Kidney (tissue), 14 donors: Measurements from ENCODE around the gene SPC25. TPM values are rescaled to one million over a fixed set of nuclear protein-coding genes. Genes with fewer than 3 reads are reported as not detected.

Source experiments
- DNase-seq, 5 donors: peaks; one replicate each; pipeline ENCODE4 v3.0.0-alpha.2; 2013 to 2020
- FAIRE-seq: peaks from 2 replicates; lab custom pipeline; 2012; peaks lifted over from hg19 to GRCh38; lab: Jason Lieb, UNC
- H3K27ac ChIP-seq, 2 donors: one replicate each; pipeline ENCODE4 v1.7.0; 2013; ENCODE audit warnings: low read depth in 2 of 2, low read length in 2 of 2, inconsistent platforms in 1 of 2
- H3K27me3 ChIP-seq: one replicate; pipeline ENCODE4 v1.7.1; 2013; ENCODE audit warnings: low read length, inconsistent platforms; ENCODE audit not compliant: control insufficient read depth, insufficient read depth
- H3K36me3 ChIP-seq, 3 donors: one replicate each; pipeline versions ENCODE4 v1.7.0 to v1.7.1; 2013; ENCODE audit warnings: low read length in 3 of 3, control low read depth in 1 of 3, inconsistent platforms in 1 of 3; ENCODE audit not compliant: insufficient read depth in 3 of 3, control insufficient read depth in 2 of 3
- H3K4me1 ChIP-seq, 3 donors: one replicate each; pipeline versions ENCODE4 v1.7.0 to v1.7.1; 2013; ENCODE audit warnings: low read length in 3 of 3, inconsistent platforms in 1 of 3, low read depth in 1 of 3; ENCODE audit not compliant: control insufficient read depth in 2 of 3, insufficient read depth in 2 of 3
- H3K4me3 ChIP-seq, 3 donors: one replicate each; pipeline versions ENCODE4 v1.7.0 to v1.8.1; 2013; ENCODE audit warnings: low read length in 3 of 3, control low read depth in 1 of 3, inconsistent platforms in 1 of 3
- H3K9ac ChIP-seq, 3 donors: one replicate each; pipeline versions ENCODE4 v1.7.0 to v1.7.1; 2013; ENCODE audit warnings: low read length in 3 of 3, control low read depth in 1 of 3, inconsistent platforms in 1 of 3
- H3K9me3 ChIP-seq, 3 donors: one replicate each; pipeline versions ENCODE4 v1.7.0 to v1.7.1; 2013; ENCODE audit warnings: low read length in 3 of 3, control low read depth in 1 of 3, inconsistent platforms in 1 of 3; ENCODE audit not compliant: control insufficient read depth in 2 of 3, insufficient read depth in 1 of 3
- CTCF ChIP-seq: IDR thresholded peaks from 3 replicates; pipeline ENCODE4 v1.5.1; 2012; ENCODE audit warnings: mild to moderate bottlenecking, moderate library complexity, borderline replicate concordance; ENCODE audit not compliant: insufficient read depth; ENCODE audit errors: extremely low read depth
- intact Hi-C: fragments of 100-400 bp; cut with DNase I; formaldehyde crosslinking; loops from one replicate; pipeline ENCODE4 v1.11.1; 2022
- polyA plus RNA-seq: library from polyadenylated mRNA; stranded (reverse); fragments of 350-450 nt; fragmentation: Illumina TruSeq; extraction: RNeasy Lipid Tissue Mini Kit (QIAGEN cat#74804); gene quantifications from one replicate; pipeline ENCODE4 v1.2.3, GENCODE V29; 2014; ENCODE audit warnings: low read depth, low replicate concordance; ENCODE audit not compliant: insufficient read depth
- total RNA-seq: library from RNA; stranded (reverse); fragmentation: NEBNext Ultra II Directional; extraction: Animal tissue kit (Norgen Biotek cat#: 25700); gene quantifications from one replicate; pipeline ENCODE4 v1.2.1, GENCODE V29; 2021
- donor health status: control.
- donor health status: control.
- donor health status: control.
- donor health status: control.
- donor health status: control.
- donor health status: DM: yes; HTN: yes; CAD: no.
- donor health status: Normal renal cell carcinoma (clear cell type).

SPC25 gene
- total and polyA plus RNA-seq, 2 donors from 2014 or later: 0.79 TPM; not detected in 1

GRCh38 chr2:168853471-168853870 lies 36.8 kb downstream of the SPC25 start:
- H3K36me3 ChIP-seq: peaks cover 0 to 23% (median 3%) of the 10 kb centered on the region in 3 donors
- intact Hi-C loops: no loop called here
- H3K9ac ChIP-seq: no peak overlapping the region
- H3K9me3 ChIP-seq: no peaks in the 10 kb centered on the region
- no peak overlapping the region for H3K4me3 ChIP-seq
- H3K27me3 ChIP-seq: no peaks in the 10 kb centered on the region
- TF ChIP-seq CTCF: no peak
- H3K4me1 ChIP-seq: no peaks in the 10 kb centered on the region
- no peak for FAIRE-seq
- no peak overlapping the region for H3K27ac ChIP-seq
- DNase-seq: no peak

- H3K4me3 ChIP-seq: no peak overlapping the region
- FAIRE-seq (no peak), DNase-seq (no peak)
- no peak overlapping the region for H3K27ac ChIP-seq
- peaks cover 0 to 23% (median 3%) of the 10 kb centered on the region in 3 donors for H3K36me3 ChIP-seq
- H3K4me1 ChIP-seq: no peaks in the 10 kb centered on the region
- intact Hi-C loops: no loop called here
- no peak for TF ChIP-seq CTCF
- H3K27me3 ChIP-seq: no peaks in the 10 kb centered on the region
- no peak overlapping the region for H3K9ac ChIP-seq
- H3K9me3 ChIP-seq: no peaks in the 10 kb centered on the region
These were observed 37.7 kb downstream of the SPC25 start for GRCh38 chr2:168852481-168852880.

GRCh38 chr2:168851674-168852320 lies 38.4 kb downstream of the SPC25 start:
- Histone ChIP-seq H3K27ac (no peak overlapping the region), H3K36me3 (peaks cover 0 to 23% (median 3%) of the 10 kb centered on the region in 3 donors), H3K27me3 (no peaks in the 10 kb centered on the region), H3K9ac (no peak overlapping the region), H3K9me3 (no peaks in the 10 kb centered on the region), H3K4me3 (no peak overlapping the region), H3K4me1 (no peaks in the 10 kb centered on the region)
- no peak for FAIRE-seq
- intact Hi-C loops: no loop called here
- TF ChIP-seq CTCF: no peak
- DNase-seq: no peak
